Liver (tissue), 3 donors: ENCODE data around the gene PLEKHA8.

Experiments used
- CTCF ChIP-seq: fragments of 150-350 bp; IDR thresholded peaks from 2 replicates; pipeline ENCODE4 v1.5.1; 2017; ENCODE audit warnings: improper control_type of control experiment, low read depth, low read length; ENCODE audit not compliant: missing input control
- TAF1 ChIP-seq: conservative IDR thresholded peaks from 2 replicates; pipeline ENCODE4 v1.6.1; 2016; ENCODE audit warnings: antibody characterized with exemption, mild to moderate bottlenecking
- donor health status: healthy.
- donor health status: healthy.

- no peak for TF ChIP-seq TAF1
- TF ChIP-seq CTCF = no peak
Observed at GRCh38 chr7:30157204-30157603, 129.0 kb downstream of the PLEKHA8 start.
